GM18951 (cell line): ENCODE measurements around the gene RBP3.
"Not testable (repeated sequence)": the region's sequence is repeated elsewhere in the genome, so short reads cannot be mapped to it uniquely, and the experiment has no call there.

ENCODE experiments used
- POLR2A ChIP-seq: IDR thresholded peaks from 4 replicates; pipeline ENCODE4 v1.6.1; 2011; ENCODE audit warnings: mild to moderate bottlenecking; ENCODE audit not compliant: insufficient read length, insufficient read depth; ENCODE audit errors: extremely low read depth
- in situ Hi-C: fragments of 300-500 bp; cut with MboI; formaldehyde crosslinking; loops from one replicate; pipeline ENCODE4 v1.12.0; 2022; ENCODE audit warnings: low sequenced_read_pairs, mixed read lengths, inconsistent platforms; ENCODE audit not compliant: unreplicated experiment

The RBP3 gene

GRCh38 chr10:47380341-47381102 lies 32.4 kb downstream of the RBP3 start:
- no peak for TF ChIP-seq POLR2A
- in situ Hi-C loops: loop anchor here (5.0 kb wide), 2 partner anchors 1098 to 1273 kb away; no protein-coding TSS in a partner anchor

DNA sequence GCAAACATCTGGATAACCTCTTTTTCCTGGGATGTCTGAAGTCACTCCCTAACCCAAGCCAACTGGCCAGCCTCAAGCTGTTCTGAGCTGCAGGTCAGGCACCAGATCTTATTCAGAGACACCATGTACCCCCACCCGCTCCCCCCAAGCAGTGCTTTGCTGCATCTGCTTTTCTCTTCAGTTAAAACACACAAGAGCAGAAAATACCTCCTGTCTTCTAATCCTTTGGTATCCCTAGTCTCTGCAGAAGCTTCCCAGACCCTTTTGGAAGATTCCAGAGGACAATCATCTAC lies 32.9 kb downstream of the RBP3 start:
- in situ Hi-C loops: loop anchor here (5.0 kb wide), 2 partner anchors 1099 to 1274 kb away; no protein-coding TSS in a partner anchor
- TF ChIP-seq POLR2A: no peak

DNA sequence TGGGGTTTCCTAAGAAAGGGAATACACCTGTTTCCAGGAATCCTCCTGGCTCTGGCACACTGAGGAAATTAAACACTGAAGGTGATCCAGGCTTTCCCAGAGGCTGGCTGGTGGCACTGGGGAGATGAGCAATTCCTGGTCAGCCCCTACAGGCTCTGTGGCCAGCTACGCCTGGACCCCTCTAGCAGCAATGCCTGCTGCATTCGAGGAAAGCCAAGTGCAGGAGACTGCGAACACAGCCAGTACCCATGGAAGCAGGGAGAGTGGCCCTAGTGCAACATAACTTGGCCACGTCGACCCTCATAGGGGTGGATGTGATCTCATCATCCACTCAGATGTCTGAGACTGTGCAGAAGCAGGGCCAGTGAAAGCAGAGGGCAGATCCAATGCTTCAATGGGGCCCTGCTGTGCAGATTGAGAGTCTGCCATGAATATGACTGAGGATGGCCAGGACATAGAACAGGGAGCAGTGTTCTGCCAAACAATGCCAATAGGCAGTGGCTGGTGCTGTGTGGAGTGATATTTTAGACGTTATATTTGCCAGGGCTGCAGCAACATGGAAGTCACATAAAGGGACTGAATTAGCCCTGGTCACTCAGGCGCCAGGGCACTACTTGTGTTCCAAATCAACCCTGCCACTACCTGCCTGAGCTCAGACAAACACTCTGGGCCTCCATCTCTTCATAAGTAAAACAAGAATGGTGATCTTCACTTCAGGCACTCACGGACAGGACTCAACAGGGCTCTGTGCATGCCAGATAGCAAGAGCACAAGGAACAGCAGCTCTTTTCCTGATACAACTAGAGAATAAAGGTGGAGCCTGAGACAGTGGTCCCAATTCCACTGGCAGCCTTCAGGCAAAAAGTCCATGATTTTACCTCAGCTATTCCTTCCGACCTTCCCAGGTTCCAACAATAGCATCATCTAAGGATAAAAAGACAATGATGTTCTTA lies 33.5 kb downstream of the RBP3 start:
- no peak for TF ChIP-seq POLR2A
- in situ Hi-C loops: loop anchor here (5.0 kb wide), 2 partner anchors 1099 to 1274 kb away; no protein-coding TSS in a partner anchor

DNA sequence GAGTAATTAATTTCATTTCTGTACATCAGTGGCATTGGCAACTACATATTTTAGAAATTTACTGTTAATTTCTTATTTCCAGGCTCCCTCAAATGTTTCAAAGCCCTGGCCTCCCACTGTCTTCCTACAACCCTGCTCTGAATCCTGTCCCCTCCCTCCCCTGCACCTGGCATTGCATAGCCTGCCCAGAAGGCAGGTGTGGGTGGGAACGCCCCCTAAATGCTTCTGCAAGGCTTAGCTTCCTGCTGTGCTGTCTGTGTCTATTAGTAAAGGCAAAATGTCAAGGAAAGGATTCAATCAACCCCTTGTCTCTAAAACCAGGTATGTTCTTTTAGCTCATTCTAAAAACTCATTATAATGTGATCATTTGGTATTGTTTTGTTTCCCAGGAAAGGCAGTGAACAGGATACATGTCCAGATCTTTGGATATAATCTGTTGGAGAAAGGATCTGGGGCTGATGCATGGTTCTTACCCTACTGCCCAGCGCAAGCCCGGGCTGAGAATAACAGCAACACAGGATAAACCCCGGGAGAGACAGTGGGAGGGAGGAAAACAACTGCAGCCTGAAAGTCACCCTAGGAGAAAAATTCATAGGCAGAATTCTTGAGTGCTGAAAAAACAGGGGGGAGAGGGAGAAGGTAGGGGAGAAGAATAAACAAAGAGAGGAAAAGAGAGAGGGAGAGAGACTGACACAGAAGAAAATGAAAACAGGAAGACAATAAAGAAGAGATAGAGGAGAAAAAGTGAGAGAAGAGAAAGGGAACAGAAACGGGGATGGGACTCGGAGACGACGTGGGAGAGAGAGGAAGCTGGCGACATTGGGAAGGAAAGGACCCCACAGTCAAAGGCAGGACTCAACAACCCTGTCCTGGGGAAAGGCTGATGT lies 35.3 kb downstream of the RBP3 start:
- TF ChIP-seq POLR2A: no peak
- in situ Hi-C loops: loop anchor here (5.0 kb wide), 2 partner anchors 1101 to 1276 kb away; no protein-coding TSS in a partner anchor

- in situ Hi-C loops: loop anchor here (5.0 kb wide), 2 partner anchors 1102 to 1277 kb away; no protein-coding TSS in a partner anchor
- no peak for TF ChIP-seq POLR2A
These were observed 36.2 kb downstream of the RBP3 start, which contains the start of gene ZNF488 for GRCh38 chr10:47384148-47384921. TSS of gene ZNF488 (minus strand) at chr10:47384293. CDS start at chr10:47368829, 15,464 bp downstream.

GRCh38 chr10:47386104-47386503 lies 37.9 kb downstream of the RBP3 start:
- in situ Hi-C loops: not testable (repeated sequence)

DNA sequence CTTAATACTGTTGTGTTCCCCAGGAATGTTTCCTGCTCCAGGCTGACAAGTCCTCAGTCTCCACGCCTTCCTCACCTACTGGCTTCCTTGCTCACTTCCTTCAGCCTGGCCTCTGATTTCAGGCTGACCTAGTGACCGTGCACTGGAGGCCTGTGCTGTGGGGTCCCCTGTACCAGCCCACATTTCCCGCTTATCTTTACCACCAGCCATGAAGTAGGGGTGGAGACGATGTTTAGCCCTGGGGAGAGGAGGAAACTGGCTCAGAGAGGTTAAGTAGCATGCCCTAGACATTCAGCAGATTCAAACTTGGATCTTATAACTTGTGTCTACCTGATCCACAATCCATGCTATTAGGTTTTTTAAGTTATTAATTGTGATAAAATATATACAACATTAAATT lies 40.7 kb downstream of the RBP3 start:
- in situ Hi-C loops: no loop called here
- no peak for TF ChIP-seq POLR2A

DNA sequence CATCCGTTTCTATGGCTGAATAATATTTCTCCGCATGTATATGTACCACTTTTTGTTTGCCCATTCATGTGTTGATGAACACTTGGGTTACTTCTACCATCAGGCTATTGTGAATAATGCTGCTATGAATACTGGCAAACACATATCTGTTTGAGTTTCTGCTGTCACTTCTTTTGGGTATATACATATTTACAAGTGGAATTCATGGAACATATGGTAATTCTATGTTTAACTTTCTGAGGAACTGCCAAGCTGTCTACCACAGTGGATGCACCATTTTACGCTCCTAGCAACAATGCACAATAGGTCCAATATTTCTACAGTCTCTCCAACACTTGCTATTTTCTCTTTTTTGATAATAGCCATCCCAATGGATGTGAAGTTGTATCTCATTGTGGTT lies 41.5 kb downstream of the RBP3 start:
- in situ Hi-C loops: no loop called here
- TF ChIP-seq POLR2A: no peak

DNA sequence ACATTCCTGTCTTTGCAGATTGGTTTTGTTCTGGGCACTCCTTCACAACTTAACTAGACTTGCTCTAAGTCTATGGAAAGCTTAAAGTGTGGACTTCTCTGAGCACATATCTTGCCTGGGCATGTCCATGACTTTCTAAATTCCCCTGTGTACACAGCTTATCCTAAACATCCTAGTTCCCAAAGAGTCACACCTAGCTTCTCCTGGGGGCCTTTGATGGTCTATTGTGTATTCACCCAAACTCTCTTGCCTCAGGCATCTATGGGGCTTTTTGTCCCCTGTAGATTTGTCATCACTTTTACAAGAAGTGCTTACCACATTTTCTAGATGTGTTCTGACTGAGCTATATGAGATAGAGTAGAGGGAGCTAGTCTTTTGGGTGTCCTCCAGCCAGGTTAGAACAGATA lies 48.2 kb downstream of the RBP3 start:
- no peak for TF ChIP-seq POLR2A
- in situ Hi-C loops: no loop called here

DNA sequence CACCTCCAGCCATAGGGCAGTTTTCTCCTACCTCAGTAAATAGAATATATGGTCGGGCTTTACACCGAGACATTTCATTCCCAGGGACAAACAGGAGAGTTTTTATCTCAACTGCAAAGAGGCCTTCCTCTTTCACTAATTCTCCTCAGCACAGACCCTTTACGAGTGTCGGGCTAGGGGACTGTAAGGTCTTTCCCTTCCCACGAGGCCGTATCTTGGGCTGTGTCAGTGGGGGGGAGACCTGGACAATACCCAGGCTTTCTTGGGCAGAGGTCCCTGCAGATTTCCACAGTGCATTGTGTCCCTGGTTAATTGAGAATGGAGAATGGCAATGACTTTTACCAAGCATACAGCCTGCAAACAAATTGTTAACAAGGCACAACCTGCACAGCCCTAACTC lies 49.1 kb downstream of the RBP3 start:
- TF ChIP-seq POLR2A: no peak
- in situ Hi-C loops: no loop called here

DNA sequence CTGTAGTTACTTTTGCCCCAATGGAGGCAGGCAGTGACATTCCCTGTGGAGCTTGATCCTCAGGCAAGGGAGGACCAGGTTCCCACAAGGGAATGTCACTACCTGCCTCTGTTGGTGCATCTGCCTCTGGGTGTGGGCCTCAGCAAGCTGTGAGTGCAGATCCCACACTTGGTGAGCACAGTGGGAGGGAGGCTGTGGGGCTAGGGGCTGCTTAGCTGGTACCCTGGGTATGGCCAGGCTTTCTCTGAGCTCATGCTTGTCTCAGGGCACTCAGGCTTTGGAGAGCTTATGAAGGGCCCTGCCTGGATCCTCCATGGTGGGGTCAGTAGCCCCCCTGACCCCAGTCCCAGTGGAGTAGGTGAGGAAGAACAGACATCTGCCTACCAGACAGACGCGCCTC lies 52.1 kb downstream of the RBP3 start:
- in situ Hi-C loops: no loop called here
- no peak for TF ChIP-seq POLR2A

- TF ChIP-seq POLR2A: no peak
- in situ Hi-C loops: no loop called here
These were observed 52.6 kb downstream of the RBP3 start for GRCh38 chr10:47400786-47401185.
